Activated gamma-delta T cell (primary cell): ENCODE data around the gene SLC34A3.

Experiments
- DNase-seq: peaks from one replicate; lab custom pipeline; 2025; lab: John Stamatoyannopoulos, UW

SLC34A3 gene

GRCh38 chr9:137275588-137276472 is 45.1 kb downstream of the SLC34A3 start:
- no peak for DNase-seq

- no peak for DNase-seq
Measured at GRCh38 chr9:137276473-137277328, 46.0 kb downstream of the SLC34A3 start.

GRCh38 chr9:137277329-137278041 is 46.8 kb downstream of the SLC34A3 start, which contains the start of gene TOR4A:
Gene TOR4A (plus strand): TSS chr9:137277726. CDS start chr9:137278690, 964 bp downstream.
- DNase-seq = no peak

- no peak for DNase-seq
Measured at GRCh38 chr9:137278061-137278701, 47.5 kb downstream of the SLC34A3 start.

GRCh38 chr9:137278721-137279711 is 48.3 kb downstream of the SLC34A3 start:
- no peak for DNase-seq

- DNase-seq = no peak
Measured at GRCh38 chr9:137279741-137280473, 49.2 kb downstream of the SLC34A3 start.

GRCh38 chr9:137280474-137281344 is 50.0 kb downstream of the SLC34A3 start:
- no peak for DNase-seq

- DNase-seq = no peak
Measured at GRCh38 chr9:137281345-137282116, 50.8 kb downstream of the SLC34A3 start.
